K562 (cell line): ENCODE data around the gene TEX14. TPM values are rescaled to one million over a fixed set of nuclear protein-coding genes. Genes with fewer than 3 reads are reported as not detected.

Source experiments
- ATAC-seq: fragments of 200-7000 bp; cut with Tn5 transposase; 3 replicates; pipeline ENCODE4 v1.9.1; 2020; ENCODE audit warnings: moderate library complexity
- BruUV-seq: library from RNA; stranded (reverse); fragments of 400-500 nt; replicated peaks from 2 replicates; lab custom pipeline; 2021; lab: Mats Ljungman, UMichigan
- CTCF ChIA-PET: fragments of 300-600 bp; formaldehyde crosslinking; extraction: SDS; loops from one replicate; lab custom pipeline; 2021; ENCODE audit warnings: low intra/inter-chr PET ratio; lab: Yijun Ruan, JAX
- POLR2A ChIA-PET: fragments of 300-600, 350-650 bp; sonication (Branson Sonifier 250); formaldehyde crosslinking; extraction: SDS; loops from one replicate; lab custom pipeline; 2021; ENCODE audit warnings: antibody characterized with exemption, inconsistent platforms; lab: Yijun Ruan, JAX
- DNase-seq, 4 experiments: peaks; one replicate each; pipeline versions ENCODE4 v3.0.0 to v3.0.0-alpha.2; 2011 to 2018; ENCODE audit warnings: low spot score in 3 of 4, mixed read lengths in 3 of 4; ENCODE audit errors: extremely low read depth in 1 of 4
- FAIRE-seq: peaks from 2 replicates; lab custom pipeline; 2011; peaks lifted over from hg19 to GRCh38; lab: Jason Lieb, UNC
- H2AFZ ChIP-seq: 2 replicates; pipeline ENCODE4 v1.6.0; 2011; ENCODE audit warnings: low read depth, low read length, control low read depth, inconsistent platforms
- H3K27ac ChIP-seq: fragments of 200-600 bp; 3 replicates; pipeline ENCODE4 v1.8.0; 2011; ENCODE audit warnings: low read depth, mild to moderate bottlenecking, control low read depth, inconsistent platforms, low read length, moderate library complexity, mixed read lengths; ENCODE audit errors: extremely low read depth
- H3K27me3 ChIP-seq, 2 experiments: fragments of 300-600 bp in 1 of 2; 2 replicates in 1 of 2; 3 replicates in 1 of 2; pipeline versions ENCODE4 v1.6.0 to v1.8.0; 2011; ENCODE audit warnings: inconsistent platforms in 2 of 2, low read length in 2 of 2, mild to moderate bottlenecking in 1 of 2, mixed read lengths in 1 of 2, moderate library complexity in 1 of 2; ENCODE audit not compliant: control insufficient read depth in 2 of 2, insufficient read depth in 2 of 2
- H3K36me3 ChIP-seq: fragments of 300-600 bp; 3 replicates; pipeline ENCODE4 v1.8.0; 2011; ENCODE audit warnings: mild to moderate bottlenecking, low read length, inconsistent platforms; ENCODE audit not compliant: control insufficient read depth, insufficient read depth
- H3K4me1 ChIP-seq, 2 experiments: fragments of 200-600 bp in 1 of 2; replicated peaks in 1 of 2; 2 replicates in 1 of 2; 3 replicates in 1 of 2; pipeline versions ENCODE4 v1.5.1 to v1.8.0; 2011; ENCODE audit warnings: inconsistent platforms in 2 of 2, low read length in 2 of 2, mild to moderate bottlenecking in 1 of 2, mixed read lengths in 1 of 2, moderate library complexity in 1 of 2; ENCODE audit not compliant: control insufficient read depth in 2 of 2, insufficient read depth in 2 of 2
- H3K4me2 ChIP-seq: 2 replicates; pipeline ENCODE4 v1.6.1; 2011; ENCODE audit warnings: low read length, control low read depth, inconsistent platforms, mixed read lengths; ENCODE audit not compliant: insufficient read depth
- H3K4me3 ChIP-seq: fragments of 200-600 bp; sonication (generic), shearing (Covaris generic); 2 replicates; pipeline ENCODE4 v1.5.1; 2016; ENCODE audit warnings: control low read depth, inconsistent platforms
- H3K79me2 ChIP-seq: fragments of 200-600 bp; 3 replicates; pipeline ENCODE4 v1.8.0; 2011; ENCODE audit warnings: low read length, inconsistent platforms; ENCODE audit not compliant: control insufficient read depth, insufficient read depth
- H3K9ac ChIP-seq, 2 experiments: 2 replicates each; pipeline versions ENCODE4 v1.6.0 to v1.6.1; 2011; ENCODE audit warnings: low read depth in 2 of 2, low read length in 2 of 2, control low read depth in 1 of 2, inconsistent platforms in 1 of 2, mild to moderate bottlenecking in 1 of 2, mixed read lengths in 1 of 2; ENCODE audit not compliant: insufficient read depth in 1 of 2
- H3K9me1 ChIP-seq: one replicate; pipeline ENCODE4 v1.6.0; 2011; ENCODE audit warnings: inconsistent platforms, mild to moderate bottlenecking, low read length, moderate library complexity; ENCODE audit not compliant: control insufficient read depth, insufficient read depth
- H3K9me3 ChIP-seq: replicated peaks from 2 replicates; pipeline ENCODE4 v1.5.1; 2011; ENCODE audit warnings: low read depth, low read length, inconsistent platforms; ENCODE audit not compliant: control insufficient read depth, insufficient read depth
- H4K20me1 ChIP-seq: replicated peaks from 2 replicates; pipeline ENCODE4 v1.6.1; 2011; ENCODE audit warnings: low read length, inconsistent platforms, mixed read lengths; ENCODE audit not compliant: control insufficient read depth, insufficient read depth
- C11orf30 ChIP-seq: fragments of 450-650 bp; IDR thresholded peaks from 2 replicates; pipeline ENCODE4 v1.6.1; 2016; ENCODE audit warnings: low read depth, mild to moderate bottlenecking
- E4F1 ChIP-seq: fragments of 250-450 bp; sonication (Bioruptor Pico); IDR thresholded peaks from 2 replicates; pipeline ENCODE4 v1.5.0; 2021; ENCODE audit warnings: mild to moderate bottlenecking, borderline replicate concordance
- ETV1 ChIP-seq: fragments of 450-650 bp; conservative IDR thresholded peaks from 2 replicates; pipeline ENCODE4 v1.6.1; 2016; ENCODE audit warnings: missing genetic modification characterization, control low read depth, low read depth, missing compliant biosample characterization
- GATA2 ChIP-seq: sonication (generic); formaldehyde crosslinking; IDR thresholded peaks from 2 replicates; pipeline ENCODE4 v1.4.0; 2020; ENCODE audit warnings: mild to moderate bottlenecking, missing genetic modification reagents
- MBD1 ChIP-seq: fragments of 250-450 bp; sonication (Bioruptor Pico); IDR thresholded peaks from 2 replicates; pipeline ENCODE4 v1.8.0; 2022; ENCODE audit warnings: inconsistent platforms
- PHF20 ChIP-seq: fragments of 450-650 bp; IDR thresholded peaks from 2 replicates; pipeline ENCODE4 v1.6.1; 2018; ENCODE audit not compliant: partially characterized antibody
- SAFB2 ChIP-seq: fragments of 200-400 bp; formaldehyde crosslinking; IDR thresholded peaks from 2 replicates; pipeline ENCODE4 v1.6.1; 2018; ENCODE audit warnings: borderline replicate concordance, low read length, low read depth, moderate library complexity; ENCODE audit not compliant: severe bottlenecking
- SMARCE1 ChIP-seq: fragments of 450-650 bp; IDR thresholded peaks from 2 replicates; pipeline ENCODE4 v1.7.1; 2016; ENCODE audit warnings: mild to moderate bottlenecking
- SNRNP70 ChIP-seq: fragments of 200-400 bp; formaldehyde crosslinking; optimal IDR thresholded peaks from 2 replicates; pipeline ENCODE3; 2017; ENCODE audit warnings: low read depth, low read length
- SRF ChIP-seq, 2 experiments: fragments of 250-450, 450-650 bp in 1 of 2; sonication (Bioruptor Pico) in 1 of 2; sonication (generic) in 1 of 2; formaldehyde crosslinking; IDR thresholded peaks; 2 replicates each; pipeline versions ENCODE4 v1.5.0 to v1.5.1; 2020 to 2022; ENCODE audit warnings: mild to moderate bottlenecking in 1 of 2, missing genetic modification reagents in 1 of 2
- STAT5B ChIP-seq: fragments of 250-450 bp; sonication (Bioruptor Pico); IDR thresholded peaks from 2 replicates; pipeline ENCODE4 v1.8.0; 2021; ENCODE audit warnings: mild to moderate bottlenecking, inconsistent platforms
- TFAP4 ChIP-seq: sonication (generic); formaldehyde crosslinking; IDR thresholded peaks from 2 replicates; pipeline ENCODE4 v1.8.0; 2022; ENCODE audit warnings: missing genetic modification reagents, mild to moderate bottlenecking, moderate library complexity, borderline replicate concordance
- ZNF644 ChIP-seq: fragments of 200-800 bp; sonication (Bioruptor generic); IDR thresholded peaks from 2 replicates; pipeline ENCODE4 v1.6.1; 2016; ENCODE audit warnings: low read depth, missing genetic modification characterization, missing compliant biosample characterization
- WGBS: fragments of 100-300 bp; shearing (Covaris generic); methylation state at CpG from one replicate; pipeline ENCODE4 v1.1.6; 2016; ENCODE audit warnings: low coverage, mixed read lengths; ENCODE audit not compliant: insufficient coverage; ENCODE audit errors: missing lambda C conversion rate; 5-methylcytosine and 5-hydroxymethylcytosine counted together
- in situ Hi-C: fragments of 300-500 bp; cut with MboI; formaldehyde crosslinking; loops from 4 replicates; pipeline ENCODE4 v1.15.0; 2018; ENCODE audit warnings: inconsistent platforms, mixed read lengths
- intact Hi-C: fragments of 100-400 bp; cut with micrococcal nuclease; formaldehyde crosslinking; loops from 2 replicates; pipeline ENCODE4 v1.14.2; 2022
- polyA plus RNA-seq, 8 experiments: library from polyadenylated mRNA; depleted of rRNA in 4 of 8; stranded (reverse) in 5 of 8; unstranded in 3 of 8; fragments of >200 nt; fragmentation: Nextera tagmentation in 2 of 8; fragmentation: Illumina TruSeq in 1 of 8; extraction: Ambion mirVana in 2 of 8; extraction: Trizol in 1 of 8; gene quantifications; 2 replicates each; pipeline versions ENCODE4 v1.2.1 to v1.2.3, GENCODE V29; 2011 to 2014; ENCODE audit warnings: inconsistent platforms in 1 of 8, missing spikeins in 1 of 8
- total RNA-seq, 7 experiments: library from RNA; depleted of rRNA in 6 of 7; stranded (reverse); fragments of >200 nt in 6 of 7; fragmentation: Illumina TruSeq in 2 of 7; extraction: Trizol in 2 of 7; gene quantifications; 2 replicates each; pipeline versions ENCODE4 v1.2.1 to v1.2.3, GENCODE V29; 2011 to 2021; ENCODE audit warnings: low replicate concordance in 1 of 7

TEX14 gene
- total and polyA plus RNA-seq, 9 of the 15 experiments (the other 6 are each of a cell fraction or from before 2014, with no cell fraction given): 0.05 to 0.12 (median 0.09) TPM; not detected in 1

- Histone ChIP-seq H3K9ac (no peak overlapping the region), H3K4me2 (no peak overlapping the region)
- TF ChIP-seq SRF (CRISPR knock-in tag; IDR thresholded peaks at IDR 0.05) (peak in 1 of 2 experiments; percentile 71; a peak in 1 of 4 replicates), ETV1 (tag) (0 out of 2 replicates have a peak, but pooled peaks have one; percentile 50), GATA2 (CRISPR knock-in tag) (0 out of 2 replicates have a peak, but pooled peaks have one; percentile 12), ZNF644 (no peak), SNRNP70 (no peak), TFAP4 (CRISPR knock-in tag) (no peak), STAT5B (CRISPR knock-in tag) (no peak), MBD1 (no peak), PHF20 (no peak), E4F1 (CRISPR knock-in tag) (no peak), C11orf30 (no peak), SAFB2 (no peak), SMARCE1 (peak; percentile 45; the same call in 1 of the 2 replicates)
Measured at GRCh38 chr17:58615768-58616659, 75.8 kb downstream of the TEX14 start.

More at GRCh38 chr17:58615768-58616659, 75.8 kb downstream of the TEX14 start:
- ChIA-PET CTCF (no interaction called here), POLR2A (interaction anchor here (0.6 to 19.4 kb wide), 6 partner anchors 11 to 83 kb away, joined by 3 to 303 read pairs (median 3); no protein-coding TSS in a partner anchor)
- in situ Hi-C loops: no loop called here
- no TSS peak for BruUV-seq
- peaks cover 5 to 17% of the 10 kb centered on the region in 2 experiments; a peak in 4 of 5 replicates for H3K4me1 ChIP-seq
- FAIRE-seq (no peak), ATAC-seq (no peak), DNase-seq (no peak)
- no peaks in the 10 kb centered on the region for H3K79me2 ChIP-seq
- 7% methylated on average over 5 of the region's 5 CpGs for WGBS
- no peak overlapping the region for H3K4me3 ChIP-seq
- no peaks in the 10 kb centered on the region for H3K9me1 ChIP-seq
- peaks cover 0 to 8% of the 10 kb centered on the region in 2 experiments; a peak in 1 of 5 replicates for H3K27me3 ChIP-seq
- no peaks in the 10 kb centered on the region for H4K20me1 ChIP-seq
- intact Hi-C loops: no loop called here
- H3K36me3 ChIP-seq: no peaks in the 10 kb centered on the region
- no peaks in the 10 kb centered on the region for H3K9me3 ChIP-seq
- no peak overlapping the region for H2AFZ ChIP-seq
- H3K27ac ChIP-seq: no peak overlapping the region
